Gastroesophageal sphincter (tissue), 3 donors: ENCODE data around the gene DCBLD2.

ENCODE experiments used
- CTCF ChIP-seq, 4 experiments: fragments of 200-600 bp in 2 of 4; fragments of 450-650 bp in 2 of 4; sonication (generic) in 1 of 4; IDR thresholded peaks; one replicate each; pipeline ENCODE4 v1.5.1; 2017 to 2019; ENCODE audit warnings: antibody characterized with exemption in 4 of 4, mild to moderate bottlenecking in 2 of 4, moderate library complexity in 2 of 4
- EP300 ChIP-seq: sonication (generic); formaldehyde crosslinking; IDR thresholded peaks from one replicate; pipeline ENCODE4 v1.6.1; 2017; ENCODE audit warnings: antibody characterized with exemption, mild to moderate bottlenecking
- POLR2A ChIP-seq, 2 donors: fragments of 450-650 bp; IDR thresholded peaks; one replicate each; pipeline ENCODE4 v1.6.1; 2017; ENCODE audit warnings: antibody characterized with exemption in 2 of 2, mild to moderate bottlenecking in 2 of 2, moderate library complexity in 1 of 2

- no peak for TF ChIP-seq EP300
- TF ChIP-seq POLR2A (IDR thresholded peaks at IDR 0.05): no peak
- no peak for TF ChIP-seq CTCF (IDR thresholded peaks at IDR 0.05)
Observed at GRCh38 chr3:98784042-98784441, 117.5 kb downstream of the DCBLD2 start.
